Skeletal muscle satellite cell (primary cell): ENCODE data around the gene AASDH.
"Not testable (repeated sequence)": the region's sequence is repeated elsewhere in the genome, so short reads cannot be mapped to it uniquely, and the experiment has no call there.

Experiments
- H3K27me3 ChIP-seq: 2 replicates; pipeline ENCODE4 v1.7.0; 2013; ENCODE audit warnings: low read length; ENCODE audit not compliant: control insufficient read depth, insufficient read depth
- H3K36me3 ChIP-seq: 2 replicates; pipeline ENCODE4 v1.7.0; 2013; ENCODE audit warnings: mild to moderate bottlenecking, control low read depth, low read length; ENCODE audit not compliant: insufficient read depth
- H3K4me1 ChIP-seq: 2 replicates; pipeline ENCODE4 v1.7.0; 2013; ENCODE audit warnings: low read length; ENCODE audit not compliant: control insufficient read depth, insufficient read depth
- H3K4me2 ChIP-seq: 2 replicates; pipeline ENCODE4 v1.7.0; 2013; ENCODE audit warnings: mild to moderate bottlenecking, low read length
- H3K4me3 ChIP-seq: 2 replicates; pipeline ENCODE4 v1.7.0; 2013; ENCODE audit warnings: low read length
- H3K9ac ChIP-seq: 2 replicates; pipeline ENCODE4 v1.7.0; 2013; ENCODE audit warnings: mild to moderate bottlenecking, low read depth, low read length, moderate library complexity
- H3K9me3 ChIP-seq: replicated peaks from 2 replicates; pipeline ENCODE4 v1.7.0; 2013; ENCODE audit warnings: mild to moderate bottlenecking, control low read depth, low read length

The AASDH gene

GRCh38 chr4:56386091-56386490 lies 1.2 kb downstream of the AASDH start:
- H3K27me3 ChIP-seq, result no peaks in the 10 kb centered on the region
- no peaks in the 10 kb centered on the region for H3K4me1 ChIP-seq
- H3K4me3 ChIP-seq, result peak overlapping the region; percentile 51
- H3K36me3 ChIP-seq, result no peaks in the 10 kb centered on the region
- no peaks in the 10 kb centered on the region for H3K9me3 ChIP-seq
- H3K9ac ChIP-seq, result peak overlapping the region; percentile 51
- peak overlapping the region; percentile 68 for H3K4me2 ChIP-seq

GRCh38 chr4:56375458-56375857 lies 11.8 kb downstream of the AASDH start:
- no peak overlapping the region for H3K4me2 ChIP-seq
- H3K4me3 ChIP-seq, result no peak overlapping the region
- no peaks in the 10 kb centered on the region for H3K36me3 ChIP-seq
- no peaks in the 10 kb centered on the region for H3K9me3 ChIP-seq
- no peak overlapping the region for H3K9ac ChIP-seq
- no peaks in the 10 kb centered on the region for H3K27me3 ChIP-seq
- no peaks in the 10 kb centered on the region for H3K4me1 ChIP-seq

GRCh38 chr4:56374956-56375355 lies 12.3 kb downstream of the AASDH start:
- no peaks in the 10 kb centered on the region for H3K4me1 ChIP-seq
- H3K27me3 ChIP-seq, result no peaks in the 10 kb centered on the region
- H3K4me3 ChIP-seq, result no peak overlapping the region
- H3K9me3 ChIP-seq, result no peaks in the 10 kb centered on the region
- no peak overlapping the region for H3K4me2 ChIP-seq
- H3K9ac ChIP-seq, result no peak overlapping the region
- no peaks in the 10 kb centered on the region for H3K36me3 ChIP-seq

- Histone ChIP-seq H3K4me1 (no peaks in the 10 kb centered on the region), H3K36me3 (no peaks in the 10 kb centered on the region), H3K9me3 (no peaks in the 10 kb centered on the region), H3K9ac (no peak overlapping the region), H3K27me3 (no peaks in the 10 kb centered on the region), H3K4me2 (no peak overlapping the region), H3K4me3 (no peak overlapping the region)
Measured at GRCh38 chr4:56372774-56373173, 14.5 kb downstream of the AASDH start.

- H3K4me1 ChIP-seq, result no peaks in the 10 kb centered on the region
- no peak overlapping the region for H3K4me3 ChIP-seq
- H3K9ac ChIP-seq, result no peak overlapping the region
- H3K4me2 ChIP-seq, result no peak overlapping the region
- no peaks in the 10 kb centered on the region for H3K36me3 ChIP-seq
- H3K9me3 ChIP-seq, result no peaks in the 10 kb centered on the region
- H3K27me3 ChIP-seq, result no peaks in the 10 kb centered on the region
Measured at GRCh38 chr4:56371426-56372220, 15.7 kb downstream of the AASDH start.

- H3K4me1 ChIP-seq, result no peaks in the 10 kb centered on the region
- no peaks in the 10 kb centered on the region for H3K9me3 ChIP-seq
- H3K4me3 ChIP-seq, result no peak overlapping the region
- H3K36me3 ChIP-seq, result no peaks in the 10 kb centered on the region
- no peaks in the 10 kb centered on the region for H3K27me3 ChIP-seq
- no peak overlapping the region for H3K4me2 ChIP-seq
- no peak overlapping the region for H3K9ac ChIP-seq
Measured at GRCh38 chr4:56370377-56370776, 16.9 kb downstream of the AASDH start.

GRCh38 chr4:56362981-56363380 lies 24.3 kb downstream of the AASDH start:
- not testable (repeated sequence) for H3K4me3 ChIP-seq, H3K4me2 ChIP-seq, H3K36me3 ChIP-seq, H3K27me3 ChIP-seq, H3K4me1 ChIP-seq, H3K9ac ChIP-seq, H3K9me3 ChIP-seq

- H3K4me1 ChIP-seq, result no peaks in the 10 kb centered on the region
- no peaks in the 10 kb centered on the region for H3K9me3 ChIP-seq
- peaks cover 2% of the 10 kb centered on the region for H3K36me3 ChIP-seq
- no peak overlapping the region for H3K4me2 ChIP-seq
- no peaks in the 10 kb centered on the region for H3K27me3 ChIP-seq
- no peak overlapping the region for H3K9ac ChIP-seq
- no peak overlapping the region for H3K4me3 ChIP-seq
Measured at GRCh38 chr4:56360071-56360470, 27.2 kb downstream of the AASDH start.

GRCh38 chr4:56356650-56357049 lies 30.6 kb downstream of the AASDH start:
- Histone ChIP-seq H3K36me3 (peaks cover 3% of the 10 kb centered on the region), H3K9ac (no peak overlapping the region), H3K4me3 (no peak overlapping the region), H3K4me2 (no peak overlapping the region), H3K4me1 (no peaks in the 10 kb centered on the region), H3K27me3 (no peaks in the 10 kb centered on the region), H3K9me3 (no peaks in the 10 kb centered on the region)

GRCh38 chr4:56348576-56348975 lies 38.7 kb downstream of the AASDH start:
- Histone ChIP-seq H3K4me3 (no peak overlapping the region), H3K4me1 (no peaks in the 10 kb centered on the region), H3K27me3 (no peaks in the 10 kb centered on the region), H3K9ac (no peak overlapping the region), H3K4me2 (no peak overlapping the region), H3K36me3 (peaks cover 8% of the 10 kb centered on the region), H3K9me3 (no peaks in the 10 kb centered on the region)

- no peak overlapping the region for H3K4me3 ChIP-seq
- no peaks in the 10 kb centered on the region for H3K9me3 ChIP-seq
- no peak overlapping the region for H3K9ac ChIP-seq
- H3K36me3 ChIP-seq, result peaks cover 8% of the 10 kb centered on the region
- no peak overlapping the region for H3K4me2 ChIP-seq
- H3K27me3 ChIP-seq, result no peaks in the 10 kb centered on the region
- no peaks in the 10 kb centered on the region for H3K4me1 ChIP-seq
Measured at GRCh38 chr4:56345458-56345857, 41.8 kb downstream of the AASDH start.

- H3K36me3 ChIP-seq, result no peaks in the 10 kb centered on the region
- no peaks in the 10 kb centered on the region for H3K4me1 ChIP-seq
- H3K9me3 ChIP-seq, result no peaks in the 10 kb centered on the region
- H3K4me2 ChIP-seq, result no peak overlapping the region
- no peak overlapping the region for H3K9ac ChIP-seq
- no peaks in the 10 kb centered on the region for H3K27me3 ChIP-seq
- H3K4me3 ChIP-seq, result no peak overlapping the region
Measured at GRCh38 chr4:56342746-56343145, 44.5 kb downstream of the AASDH start.
